ENCODE results near the gene HSD3B2.
"Not testable (repeated sequence)": the region's sequence is repeated elsewhere in the genome, so short reads cannot be mapped to it uniquely, and the experiment has no call there.

HSD3B2 gene

DNA sequence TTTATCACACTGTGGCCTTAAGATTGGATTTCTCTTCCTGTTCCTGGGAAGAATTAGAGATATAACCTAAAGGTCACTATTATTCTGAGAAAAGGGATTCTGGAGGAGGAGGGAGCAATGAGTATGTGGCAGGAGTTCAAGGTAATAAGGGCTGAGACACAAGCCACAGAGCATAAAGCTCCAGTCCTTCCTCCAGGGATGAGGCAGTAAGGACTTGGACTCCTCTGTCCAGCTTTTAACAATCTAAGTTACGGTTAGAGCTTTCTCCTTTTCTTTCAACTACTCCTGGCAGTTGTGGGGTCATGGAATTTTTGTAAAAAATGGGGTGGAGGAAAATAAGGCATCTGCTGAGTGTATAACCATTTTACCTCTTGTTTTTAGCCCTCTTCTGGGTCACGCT is at the start of gene HSD3B2:
Gene HSD3B2 (plus strand): TSS at position 201 of the 400 bp plus-strand sequence. CDS start 270 bp downstream, outside the sequence.
- DNase-seq (ENCODE audit: low spot score): no peak

- no peak for DNase-seq (ENCODE audit: low spot score)
Measured at GRCh38 chr1:119366424-119366823, 48.5 kb upstream of the HSD3B2 start.

- DNase-seq (ENCODE audit: low spot score): peak; percentile 9
Measured at GRCh38 chr1:119367432-119368124, 47.4 kb upstream of the HSD3B2 start.

- DNase-seq (ENCODE audit: low spot score): no peak
Measured at GRCh38 chr1:119368554-119368953, 46.4 kb upstream of the HSD3B2 start, which contains the start of gene HAO2. Gene HAO2 (plus strand): TSS chr1:119368785. CDS start chr1:119381086, 12,301 bp downstream.

GRCh38 chr1:119370748-119371147 is 44.2 kb upstream of the HSD3B2 start:
- DNase-seq (ENCODE audit: low spot score): no peak

DNA sequence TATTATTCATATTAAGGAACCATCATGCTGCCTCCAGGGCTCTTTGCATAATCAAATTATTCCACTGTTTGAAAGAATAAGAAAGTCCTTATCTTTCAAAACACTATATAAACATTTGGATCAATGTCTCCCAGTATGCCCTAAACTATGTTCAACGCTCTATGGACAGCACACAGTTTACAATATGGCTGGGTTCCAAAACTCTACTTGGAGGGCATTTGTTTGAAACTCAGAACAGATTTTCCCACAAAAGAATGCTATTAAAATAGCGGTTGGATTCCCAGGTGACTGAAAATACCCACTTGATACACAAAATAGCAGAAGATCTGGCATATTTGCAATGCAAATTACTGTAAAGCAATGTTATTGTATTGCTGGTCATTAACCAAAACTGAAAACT is 43.1 kb upstream of the HSD3B2 start:
- DNase-seq (ENCODE audit: low spot score): no peak

DNA sequence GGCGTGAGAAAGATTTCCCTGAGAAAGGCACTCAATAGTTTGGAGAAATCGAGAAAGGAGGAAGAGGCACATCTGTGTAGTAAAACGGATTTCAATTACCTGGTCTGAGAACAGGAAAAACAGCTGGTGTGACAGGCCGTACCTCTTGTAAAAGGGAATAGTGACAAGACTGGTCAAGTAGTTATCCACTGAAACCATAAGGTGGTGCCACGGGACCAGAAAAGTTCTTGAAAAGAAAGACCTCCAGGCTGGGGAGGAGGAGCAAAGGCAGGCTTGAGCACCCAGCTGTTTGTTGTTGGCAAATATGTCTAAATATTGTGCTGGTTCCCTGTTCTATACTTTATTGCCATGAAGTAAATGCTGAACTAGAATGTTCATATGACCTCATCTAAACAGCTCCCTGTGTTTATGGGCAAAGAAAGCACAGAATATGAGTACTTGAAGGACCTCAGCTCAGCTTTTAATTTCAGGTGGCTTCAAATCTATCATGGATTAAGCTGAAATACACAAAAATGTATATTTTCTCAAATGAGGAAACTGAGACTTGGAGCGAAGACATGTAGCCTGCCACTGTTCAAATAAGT is 42.4 kb upstream of the HSD3B2 start:
- no peak for DNase-seq (ENCODE audit: low spot score)

DNA sequence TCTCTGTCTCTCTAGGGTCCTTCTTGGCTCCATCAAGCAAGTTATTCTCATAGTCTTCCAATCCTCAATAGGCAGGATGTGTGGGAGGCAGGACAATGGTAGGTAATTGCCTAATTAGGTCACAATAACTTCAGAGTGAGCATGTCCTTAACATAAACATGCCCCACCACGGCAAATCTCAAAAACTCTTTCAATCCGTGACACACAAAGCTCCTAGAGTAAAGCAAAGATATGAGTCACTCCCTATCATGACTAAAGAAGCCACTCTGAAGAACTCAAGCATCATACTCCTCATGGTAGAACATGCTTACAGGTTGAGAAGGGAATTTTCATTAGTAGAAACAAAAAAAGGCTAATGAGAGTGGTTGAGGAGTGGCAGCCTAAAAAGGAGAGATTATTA is 41.5 kb upstream of the HSD3B2 start:
- DNase-seq (ENCODE audit: low spot score): no peak

- no peak for DNase-seq (ENCODE audit: low spot score)
Measured at GRCh38 chr1:119374208-119374874, 40.6 kb upstream of the HSD3B2 start.

- no peak for DNase-seq (ENCODE audit: low spot score)
Measured at GRCh38 chr1:119375366-119375765, 39.6 kb upstream of the HSD3B2 start.

GRCh38 chr1:119376594-119376993 is 38.4 kb upstream of the HSD3B2 start:
- no peak for DNase-seq (ENCODE audit: low spot score)

DNA sequence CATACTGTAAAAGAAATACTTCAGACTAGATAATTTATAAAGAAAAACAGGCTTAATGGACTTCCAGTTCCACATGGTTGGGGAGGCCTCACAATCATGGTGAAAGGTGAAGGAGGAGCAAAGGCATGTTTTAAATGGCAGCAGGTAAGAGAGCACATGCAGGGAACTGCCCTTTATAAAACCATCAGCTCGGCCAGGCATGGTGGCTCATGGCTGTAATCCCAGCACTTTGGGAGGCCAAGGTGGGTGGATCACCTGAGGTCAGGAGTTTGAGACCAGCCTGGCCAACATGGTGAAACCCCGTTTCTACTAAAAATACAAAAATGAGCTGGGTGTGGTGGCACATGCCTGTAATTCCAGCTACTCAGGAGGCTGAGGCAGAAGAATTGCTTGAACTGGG is 37.4 kb upstream of the HSD3B2 start:
- not testable (repeated sequence) for DNase-seq (ENCODE audit: low spot score)

- no peak for DNase-seq (ENCODE audit: low spot score)
Measured at GRCh38 chr1:119379117-119379516, 35.8 kb upstream of the HSD3B2 start.

GRCh38 chr1:119380304-119380703 is 34.6 kb upstream of the HSD3B2 start:
- DNase-seq (ENCODE audit: low spot score): no peak

GRCh38 chr1:119380983-119381662 is 33.8 kb upstream of the HSD3B2 start:
- DNase-seq (ENCODE audit: low spot score): no peak

- no peak for DNase-seq (ENCODE audit: low spot score)
Measured at GRCh38 chr1:119384591-119384990, 30.4 kb upstream of the HSD3B2 start.

GRCh38 chr1:119385650-119386049 is 29.3 kb upstream of the HSD3B2 start:
- no peak for DNase-seq (ENCODE audit: low spot score)

DNA sequence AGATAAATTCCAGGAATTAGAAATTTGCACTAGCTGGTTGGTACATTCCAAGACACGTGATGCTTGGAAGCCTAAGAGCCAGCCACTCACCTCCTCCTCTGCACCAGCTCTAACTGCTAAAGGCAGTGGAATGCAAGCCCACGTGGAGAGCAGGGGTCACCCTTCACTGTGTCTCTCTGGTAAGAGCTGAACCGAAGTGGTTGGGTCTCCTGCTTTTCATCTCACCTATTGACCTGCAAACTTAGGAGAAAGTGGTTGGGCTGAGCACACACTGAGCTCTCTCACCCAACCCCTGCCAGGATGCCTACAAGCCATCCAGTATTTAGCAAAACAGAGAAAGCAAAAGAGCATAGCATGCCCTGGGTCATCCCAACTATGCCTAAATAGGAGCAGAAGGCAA is 27.1 kb upstream of the HSD3B2 start:
- no peak for DNase-seq (ENCODE audit: low spot score)

DNA sequence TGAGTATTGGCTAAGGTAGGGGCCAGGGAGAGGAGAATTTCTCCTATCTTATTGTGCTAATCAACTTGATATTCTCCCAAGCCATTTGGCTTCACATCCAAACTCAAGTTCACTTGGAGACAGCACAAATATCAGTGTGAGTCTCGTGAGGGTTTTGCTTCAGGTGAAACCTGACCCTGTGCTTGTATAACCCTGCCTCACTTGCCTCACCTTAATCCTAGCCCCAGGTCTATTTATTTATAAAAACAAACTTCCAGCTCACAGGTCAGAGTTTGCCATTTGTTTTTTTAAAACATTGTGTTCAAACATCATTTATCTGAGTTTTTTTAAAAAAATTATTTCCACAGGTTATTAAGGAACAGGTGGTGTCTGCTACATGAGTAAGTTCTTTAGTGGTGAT is 26.5 kb upstream of the HSD3B2 start:
- no peak for DNase-seq (ENCODE audit: low spot score)

DNA sequence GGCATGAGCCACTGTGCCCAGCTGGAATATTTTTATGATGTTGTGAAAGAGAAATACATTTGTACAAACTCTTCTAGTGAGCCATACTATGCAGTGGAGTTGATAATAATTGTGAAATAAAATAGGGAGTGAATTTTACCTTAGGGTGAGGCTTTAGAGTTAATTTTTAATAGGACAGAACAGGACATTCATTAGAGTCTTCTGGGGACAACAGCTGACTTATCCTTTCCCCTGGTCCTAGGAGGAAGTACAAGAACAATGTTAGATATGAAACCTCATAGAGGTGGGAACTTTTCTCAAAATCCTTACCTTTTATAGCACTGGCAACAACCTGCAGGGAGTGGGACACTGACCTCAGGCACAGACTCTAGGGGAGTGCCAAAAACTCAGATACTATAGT is 24.4 kb upstream of the HSD3B2 start:
- DNase-seq (ENCODE audit: low spot score): no peak

DNA sequence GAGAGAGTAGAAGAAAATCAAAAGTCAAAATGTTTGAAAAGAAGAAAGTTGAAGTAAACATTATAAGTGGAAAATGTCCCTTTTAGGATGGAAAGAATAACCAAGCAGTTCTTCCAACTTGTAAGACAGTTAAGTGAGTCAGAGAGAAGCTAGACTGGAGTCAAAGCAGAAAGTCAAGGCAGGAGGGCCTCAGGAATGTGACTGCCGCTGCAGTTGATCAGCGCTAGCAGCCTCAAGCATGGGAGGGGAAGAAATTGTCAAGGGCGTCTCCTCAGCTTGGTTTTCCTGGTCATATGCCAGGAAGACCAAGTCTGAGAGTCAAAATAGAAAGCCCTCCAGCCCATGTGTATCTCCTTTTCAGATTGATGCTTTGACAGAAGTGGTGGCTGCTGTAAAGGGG is 23.2 kb upstream of the HSD3B2 start:
- DNase-seq (ENCODE audit: low spot score): no peak

GRCh38 chr1:119394085-119394484 is 20.9 kb upstream of the HSD3B2 start:
- no peak for DNase-seq (ENCODE audit: low spot score)

- no peak for DNase-seq (ENCODE audit: low spot score)
Measured at GRCh38 chr1:119396982-119397381, 18.0 kb upstream of the HSD3B2 start.
